GM23248 (cell line): ENCODE measurements around the gene PHACTR2.

ENCODE experiments used
- EZH2 ChIP-seq: fragments of 200-600 bp; sonication (generic); IDR thresholded peaks from 2 replicates; pipeline ENCODE4 v1.6.1; 2018; ENCODE audit warnings: antibody characterized with exemption, mild to moderate bottlenecking; ENCODE audit not compliant: insufficient read depth, poor library complexity, severe bottlenecking
- EZH2phosphoT487 ChIP-seq: fragments of 200-600 bp; sonication (generic); IDR thresholded peaks from 2 replicates; pipeline ENCODE4 v1.6.1; 2018; ENCODE audit warnings: antibody characterized with exemption, moderate library complexity, mild to moderate bottlenecking, low read depth; ENCODE audit not compliant: insufficient read depth

DNA sequence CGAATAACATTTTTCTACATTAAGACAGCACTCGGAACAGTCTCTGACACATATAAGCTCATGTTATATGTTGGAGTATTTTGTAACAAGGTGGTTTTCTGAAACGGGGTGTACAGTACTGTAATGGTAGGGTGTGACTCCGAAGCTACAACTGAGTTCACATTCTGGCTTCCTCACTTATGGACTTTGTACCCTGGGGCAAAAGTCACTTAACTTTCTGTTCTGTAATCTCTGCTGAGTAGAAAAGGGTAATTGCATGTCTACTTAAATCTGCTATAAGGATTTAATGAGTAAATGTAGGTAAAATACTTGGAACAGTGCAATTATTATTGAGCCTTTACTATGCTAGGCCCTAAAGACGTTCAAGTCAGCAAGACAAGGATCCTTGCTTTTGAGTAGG, 160.6 kb downstream of the PHACTR2 start:
- TF ChIP-seq EZH2phosphoT487 (no peak), EZH2 (no peak)
